Endothelial cell of umbilical vein (primary cell): ENCODE data around the gene NNT. TPM values are rescaled to one million over a fixed set of nuclear protein-coding genes. Genes with fewer than 3 reads are reported as not detected.
"Not testable (repeated sequence)": the region's sequence is repeated elsewhere in the genome, so short reads cannot be mapped to it uniquely, and the experiment has no call there.

ENCODE experiments used
- BruUV-seq: library from RNA; stranded (reverse); fragments of 400-500 nt; replicated peaks from 2 replicates; lab custom pipeline; 2021; lab: Mats Ljungman, UMichigan
- CTCF ChIA-PET: fragments of 300-600, 350-600 bp; sonication (Branson Sonifier 250); formaldehyde crosslinking; loops from one replicate; lab custom pipeline; 2021; ENCODE audit warnings: antibody characterized with exemption, inconsistent platforms; lab: Charles Lee
- POLR2A ChIA-PET: fragments of 300-600, 350-600 bp; sonication (Branson Sonifier 250); formaldehyde crosslinking; loops from one replicate; lab custom pipeline; 2021; ENCODE audit warnings: antibody characterized with exemption, inconsistent platforms; lab: Charles Lee
- DNase-seq: peaks from one replicate; pipeline ENCODE4 v3.0.0-alpha.2; 2011; ENCODE audit warnings: low read depth, low spot score
- FAIRE-seq: peaks from 2 replicates; lab custom pipeline; 2011; peaks lifted over from hg19 to GRCh38; lab: Jason Lieb, UNC
- H2AFZ ChIP-seq: 2 replicates; pipeline ENCODE4 v1.6.0; 2012; ENCODE audit warnings: low read depth, low read length, control low read depth, inconsistent platforms
- H3K27ac ChIP-seq: 2 replicates; pipeline ENCODE4 v1.5.1; 2011; ENCODE audit warnings: low read depth, mild to moderate bottlenecking, control low read depth, low read length, moderate library complexity; ENCODE audit not compliant: insufficient read depth
- H3K27me3 ChIP-seq, 2 experiments: 2 replicates each; pipeline versions ENCODE4 v1.6.0 to v1.6.1; 2011; ENCODE audit warnings: low read length in 2 of 2, mixed read lengths in 1 of 2; ENCODE audit not compliant: control insufficient read depth in 2 of 2, insufficient read depth in 2 of 2
- H3K36me3 ChIP-seq, 2 experiments: 2 replicates in 1 of 2; 3 replicates in 1 of 2; pipeline ENCODE4 v1.5.1; 2011; ENCODE audit warnings: low read length in 2 of 2, mild to moderate bottlenecking in 1 of 2, moderate library complexity in 1 of 2; ENCODE audit not compliant: control insufficient read depth in 2 of 2, insufficient read depth in 2 of 2; ENCODE audit errors: extremely low read depth in 1 of 2
- H3K4me1 ChIP-seq: 3 replicates; pipeline ENCODE4 v1.5.1; 2011; ENCODE audit warnings: mild to moderate bottlenecking, low read length; ENCODE audit not compliant: control insufficient read depth, insufficient read depth; ENCODE audit errors: extremely low read depth
- H3K4me2 ChIP-seq: 2 replicates; pipeline ENCODE4 v1.6.1; 2011; ENCODE audit warnings: low read length, control low read depth, mixed read lengths; ENCODE audit not compliant: insufficient read depth
- H3K4me3 ChIP-seq, 3 experiments: fragments of 200-600 bp in 1 of 3; sonication (generic), shearing (Covaris generic) in 1 of 3; replicated peaks in 1 of 3; 2 replicates each; pipeline ENCODE4 v1.5.1; 2011 to 2016; ENCODE audit warnings: control low read depth in 3 of 3, low read length in 3 of 3, mild to moderate bottlenecking in 2 of 3, inconsistent platforms in 1 of 3, low read depth in 1 of 3, moderate library complexity in 1 of 3; ENCODE audit not compliant: insufficient read depth in 1 of 3
- H3K79me2 ChIP-seq: 2 replicates; pipeline ENCODE4 v1.6.0; 2012; ENCODE audit warnings: low read length, inconsistent platforms; ENCODE audit not compliant: control insufficient read depth, insufficient read depth
- H3K9ac ChIP-seq: replicated peaks from 2 replicates; pipeline ENCODE3; 2011; ENCODE audit warnings: low read length, control low read depth; ENCODE audit not compliant: insufficient read depth; ENCODE audit errors: extremely low read depth
- H3K9me1 ChIP-seq: replicated peaks from 3 replicates; pipeline ENCODE4 v1.6.0; 2011; ENCODE audit warnings: mild to moderate bottlenecking, low read length; ENCODE audit not compliant: control insufficient read depth, insufficient read depth; ENCODE audit errors: extremely low read depth
- H3K9me3 ChIP-seq: replicated peaks from 2 replicates; pipeline ENCODE4 v1.5.1; 2012; ENCODE audit warnings: low read length, inconsistent platforms; ENCODE audit not compliant: control insufficient read depth, insufficient read depth
- H4K20me1 ChIP-seq: replicated peaks from 2 replicates; pipeline ENCODE3; 2011; ENCODE audit warnings: mild to moderate bottlenecking, low read length; ENCODE audit not compliant: control insufficient read depth, insufficient read depth; ENCODE audit errors: extremely low read depth
- EZH2 ChIP-seq: IDR thresholded peaks from 2 replicates; pipeline ENCODE4 v1.6.1; 2012; ENCODE audit warnings: borderline replicate concordance, low read depth, mild to moderate bottlenecking, moderate library complexity, low read length, inconsistent platforms; ENCODE audit not compliant: severe bottlenecking
- FOS ChIP-seq: IDR thresholded peaks from 2 replicates; pipeline ENCODE4 v1.6.1; 2011; ENCODE audit warnings: mild to moderate bottlenecking, low read length, moderate library complexity, borderline replicate concordance; ENCODE audit not compliant: insufficient read depth
- GATA2 ChIP-seq: IDR thresholded peaks from 2 replicates; pipeline ENCODE4 v1.7.0; 2011; ENCODE audit warnings: low read depth, mild to moderate bottlenecking, moderate library complexity, mixed read lengths, low read length; ENCODE audit not compliant: insufficient read length, insufficient read depth
- JUN ChIP-seq: IDR thresholded peaks from 2 replicates; pipeline ENCODE4 v1.6.1; 2011; ENCODE audit warnings: borderline replicate concordance, low read depth; ENCODE audit not compliant: insufficient read length, insufficient read depth
- MYC ChIP-seq: IDR thresholded peaks from one replicate; pipeline ENCODE4 v1.6.1; 2011; ENCODE audit warnings: mild to moderate bottlenecking, low read depth, low read length
- POLR2A ChIP-seq: IDR thresholded peaks from 2 replicates; pipeline ENCODE4 v1.6.1; 2012; ENCODE audit warnings: low read depth, mild to moderate bottlenecking, control low read depth, low read length
- POLR2AphosphoS5 ChIP-seq: IDR thresholded peaks from 2 replicates; pipeline ENCODE4 v1.6.1; 2012; ENCODE audit warnings: low read depth, mild to moderate bottlenecking, control low read depth, low read length, moderate library complexity; ENCODE audit not compliant: insufficient read depth
- dilution Hi-C: fragments of 300-500 bp; cut with MboI; formaldehyde crosslinking; loops from one replicate; pipeline ENCODE4 v1.15.0; 2019; ENCODE audit warnings: low sequenced_read_pairs; ENCODE audit not compliant: extremely low pct_ligation_motif_present
- intact Hi-C: fragments of 100-400 bp; cut with micrococcal nuclease; formaldehyde crosslinking; loops from one replicate; pipeline ENCODE4 v1.10.0; 2022
- polyA plus RNA-seq, 4 experiments: library from polyadenylated mRNA; depleted of rRNA in 3 of 4; stranded (reverse) in 3 of 4; unstranded in 1 of 4; fragments of >200 nt; gene quantifications; 2 replicates each; pipeline versions ENCODE4 v1.2.1 to v1.2.3, GENCODE V29; 2011 to 2012; ENCODE audit warnings: missing spikeins in 1 of 4
- total RNA-seq: library from RNA; stranded (reverse); gene quantifications from 2 replicates; pipeline ENCODE4 v1.2.3, GENCODE V29; 2021
- TF ChIP-seq, protein P1 (sequence below), 2 donors: IDR thresholded peaks; 1 replicate in 1 of 2; 2 replicates in 1 of 2; pipeline ENCODE4 v1.5.1; 2011; ENCODE audit warnings: low read length in 2 of 2, mild to moderate bottlenecking in 2 of 2, moderate library complexity in 2 of 2, control low read depth in 1 of 2, inconsistent platforms in 1 of 2, low read depth in 1 of 2; ENCODE audit not compliant: insufficient read depth in 1 of 2; ENCODE audit errors: extremely low read depth in 1 of 2
- TF ChIP-seq, protein P2 (sequence below): IDR thresholded peaks from 2 replicates; pipeline ENCODE4 v1.6.1; 2011; ENCODE audit not compliant: insufficient read depth, insufficient read length

NNT gene
- total and polyA plus RNA-seq, 2 donors (not counting 3 experiments of a cell fraction or from before 2014, with no cell fraction given), result 38.2 to 82.5 TPM

DNA sequence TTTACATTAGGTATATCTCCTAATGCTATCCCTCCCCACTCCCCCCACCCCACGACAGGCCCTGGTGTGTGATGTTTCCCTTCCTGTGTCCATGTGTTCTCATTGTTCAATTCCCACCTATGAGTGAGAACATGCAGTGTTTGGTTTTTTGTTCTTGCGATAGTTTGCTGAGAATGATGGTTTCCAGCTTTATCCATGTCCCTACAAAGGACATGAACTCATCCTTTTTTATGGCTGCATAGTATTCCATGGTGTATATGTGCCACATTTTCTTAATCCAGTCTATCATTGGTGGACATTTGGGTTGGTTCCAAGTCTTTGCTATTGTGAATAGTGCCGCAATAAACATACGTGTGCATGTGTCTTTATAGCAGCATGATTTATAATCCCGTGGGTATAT lies 64.4 kb downstream of the NNT start:
- H3K36me3 ChIP-seq, H4K20me1 ChIP-seq, CTCF ChIA-PET, dilution Hi-C loops, DNase-seq, BruUV-seq, H3K27ac ChIP-seq, H3K79me2 ChIP-seq, H3K9me3 ChIP-seq, H3K9ac ChIP-seq, intact Hi-C loops, H3K27me3 ChIP-seq, H3K9me1 ChIP-seq, H2AFZ ChIP-seq, H3K4me2 ChIP-seq, FAIRE-seq, H3K4me3 ChIP-seq, POLR2A ChIA-PET, H3K4me1 ChIP-seq: not testable (repeated sequence)

DNA sequence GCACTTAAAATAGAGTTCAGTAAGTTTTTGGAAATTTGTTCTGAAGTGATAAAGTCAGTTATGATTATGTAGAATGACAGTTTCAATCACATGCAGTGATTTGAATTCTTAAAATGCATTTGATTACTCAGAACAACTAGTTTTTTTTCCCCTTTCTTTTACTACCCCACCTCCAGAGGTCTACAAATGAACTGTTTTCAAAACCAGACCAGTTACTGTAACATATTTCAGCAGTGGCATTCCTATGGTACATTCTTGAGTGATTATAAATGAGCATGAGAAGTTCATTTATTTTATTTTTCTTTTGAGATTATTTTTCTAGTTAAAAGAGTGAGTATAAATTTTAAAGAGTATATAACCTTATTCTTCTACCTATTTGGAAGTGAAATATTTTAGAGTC lies 71.6 kb downstream of the NNT start:
- TF ChIP-seq MYC (no peak), POLR2AphosphoS5 (no peak), EZH2 (no peak), FOS (no peak), POLR2A (no peak), JUN (no peak), GATA2 (no peak)
- TF ChIP-seq, protein P1, sequence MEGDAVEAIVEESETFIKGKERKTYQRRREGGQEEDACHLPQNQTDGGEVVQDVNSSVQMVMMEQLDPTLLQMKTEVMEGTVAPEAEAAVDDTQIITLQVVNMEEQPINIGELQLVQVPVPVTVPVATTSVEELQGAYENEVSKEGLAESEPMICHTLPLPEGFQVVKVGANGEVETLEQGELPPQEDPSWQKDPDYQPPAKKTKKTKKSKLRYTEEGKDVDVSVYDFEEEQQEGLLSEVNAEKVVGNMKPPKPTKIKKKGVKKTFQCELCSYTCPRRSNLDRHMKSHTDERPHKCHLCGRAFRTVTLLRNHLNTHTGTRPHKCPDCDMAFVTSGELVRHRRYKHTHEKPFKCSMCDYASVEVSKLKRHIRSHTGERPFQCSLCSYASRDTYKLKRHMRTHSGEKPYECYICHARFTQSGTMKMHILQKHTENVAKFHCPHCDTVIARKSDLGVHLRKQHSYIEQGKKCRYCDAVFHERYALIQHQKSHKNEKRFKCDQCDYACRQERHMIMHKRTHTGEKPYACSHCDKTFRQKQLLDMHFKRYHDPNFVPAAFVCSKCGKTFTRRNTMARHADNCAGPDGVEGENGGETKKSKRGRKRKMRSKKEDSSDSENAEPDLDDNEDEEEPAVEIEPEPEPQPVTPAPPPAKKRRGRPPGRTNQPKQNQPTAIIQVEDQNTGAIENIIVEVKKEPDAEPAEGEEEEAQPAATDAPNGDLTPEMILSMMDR (IDR thresholded peaks at IDR 0.05; ENCODE audit: extremely low read depth in 1 of 2, insufficient read depth in 1 of 2, low read depth in 1 of 2, low read length in 2 of 2), result no peak
- TF ChIP-seq, protein P2, sequence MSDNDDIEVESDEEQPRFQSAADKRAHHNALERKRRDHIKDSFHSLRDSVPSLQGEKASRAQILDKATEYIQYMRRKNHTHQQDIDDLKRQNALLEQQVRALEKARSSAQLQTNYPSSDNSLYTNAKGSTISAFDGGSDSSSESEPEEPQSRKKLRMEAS, result no peak
- H3K9me1 ChIP-seq, result no peaks in the 10 kb centered on the region
- H2AFZ ChIP-seq, result no peak overlapping the region
- ChIA-PET POLR2A (interaction anchor here (0.7 kb wide), 1 partner anchor 1017 kb away, joined by 3 read pairs; no protein-coding TSS in a partner anchor), CTCF (interaction anchor here (1.4 to 1.8 kb wide), 2 partner anchors 9 to 44 kb away, joined by 4 to 8 read pairs; no protein-coding TSS in a partner anchor)
- dilution Hi-C loops (no loop called here), intact Hi-C loops (loop anchor here (10.0 kb wide), 1 partner anchor 600 kb away; no protein-coding TSS in a partner anchor)
- no peaks in the 10 kb centered on the region for H4K20me1 ChIP-seq
- FAIRE-seq (no peak), DNase-seq (no peak)
- no peak overlapping the region for H3K27ac ChIP-seq
- H3K9ac ChIP-seq, result no peak overlapping the region
- no TSS peak for BruUV-seq
- no peaks in the 10 kb centered on the region for H3K9me3 ChIP-seq
- H3K4me1 ChIP-seq, result peaks cover 8% of the 10 kb centered on the region
- no peaks in the 10 kb centered on the region for H3K79me2 ChIP-seq
- H3K36me3 ChIP-seq, result peaks cover 0 to 2% of the 10 kb centered on the region in 2 experiments
- no peak overlapping the region for H3K4me2 ChIP-seq
- no peak overlapping the region for H3K4me3 ChIP-seq
- no peaks in the 10 kb centered on the region for H3K27me3 ChIP-seq
